HepG2 (cell line): ENCODE results near the gene HLCS. TPM values are rescaled to one million over a fixed set of nuclear protein-coding genes. Genes with fewer than 3 reads are reported as not detected.

Source experiments
- IKZF4 ChIP-seq: sonication (generic); formaldehyde crosslinking; IDR thresholded peaks from 2 replicates; pipeline ENCODE4 v1.5.1; 2020; ENCODE audit warnings: borderline replicate concordance, mild to moderate bottlenecking, low read depth, missing genetic modification reagents; ENCODE audit errors: not compliant biosample characterization
- MBNL3 ChIP-seq: fragments of 250-450 bp; sonication (Bioruptor Pico); conservative IDR thresholded peaks from 2 replicates; pipeline ENCODE4 v1.8.0; 2022; ENCODE audit warnings: mild to moderate bottlenecking, inconsistent platforms
- RBM22 ChIP-seq: fragments of 200-400 bp; formaldehyde crosslinking; optimal IDR thresholded peaks from 2 replicates; pipeline ENCODE3; 2017; ENCODE audit warnings: mild to moderate bottlenecking, low read length, moderate library complexity
- SMC3 ChIP-seq: IDR thresholded peaks from 2 replicates; pipeline ENCODE4 v1.6.1; 2011; ENCODE audit warnings: low read length, improper control_type of control experiment
- ZFP1 ChIP-seq: IDR thresholded peaks from 2 replicates; pipeline ENCODE4 v1.6.1; 2016
- ZNF547 ChIP-seq: sonication (generic); formaldehyde crosslinking; IDR thresholded peaks from 2 replicates; pipeline ENCODE4 v1.5.1; 2020; ENCODE audit warnings: mild to moderate bottlenecking, missing genetic modification reagents
- polyA plus RNA-seq, 8 experiments: library from polyadenylated mRNA; depleted of rRNA in 3 of 8; stranded (reverse) in 7 of 8; unstranded in 1 of 8; fragments of >200 nt; fragmentation: Illumina TruSeq in 4 of 8; extraction: Trizol in 4 of 8; gene quantifications; 2 replicates each; pipeline versions ENCODE4 v1.2.1 to v1.2.3, GENCODE V29; 2011 to 2016; ENCODE audit warnings: low read depth in 4 of 8, missing spikeins in 1 of 8, mixed read lengths in 1 of 8; ENCODE audit not compliant: insufficient read depth in 1 of 8
- total RNA-seq, 5 experiments: library from RNA; depleted of rRNA; stranded (reverse); fragments of >200 nt; fragmentation: Illumina TruSeq; extraction: Trizol; gene quantifications; 2 replicates each; pipeline ENCODE4 v1.2.3, GENCODE V29; 2016; ENCODE audit warnings: low read depth in 1 of 5
- TF ChIP-seq, protein P1 (sequence below): sonication (generic); formaldehyde crosslinking; IDR thresholded peaks from one replicate; pipeline ENCODE4 v1.5.1; 2020; ENCODE audit warnings: mild to moderate bottlenecking, missing genetic modification reagents; ENCODE audit errors: not compliant biosample characterization

Gene HLCS
- total and polyA plus RNA-seq, 2 of the 13 experiments (the other 11 are each of a cell fraction or from before 2014, with no cell fraction given): 7.9 to 12.3 TPM

DNA sequence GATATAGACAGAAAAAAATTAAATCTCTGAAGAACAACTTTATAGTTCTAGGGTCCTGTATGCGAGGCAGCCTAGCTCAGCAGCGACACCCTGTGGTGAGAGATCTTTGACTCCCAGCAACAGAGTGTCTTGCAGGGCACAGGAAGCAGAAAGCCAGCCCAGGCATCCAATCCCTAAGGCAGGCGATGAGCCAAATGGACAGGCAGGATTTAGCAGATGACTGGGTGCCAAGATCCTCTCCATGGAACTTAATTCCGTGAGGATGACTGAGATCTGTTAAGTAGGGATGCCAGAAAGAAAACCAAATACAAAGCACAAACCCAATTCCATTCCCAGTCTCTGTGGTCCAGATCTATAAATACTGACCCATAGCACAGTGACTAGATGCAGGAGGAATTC, 38.8 kb downstream of the HLCS start (continued):
- TF ChIP-seq, protein P1, sequence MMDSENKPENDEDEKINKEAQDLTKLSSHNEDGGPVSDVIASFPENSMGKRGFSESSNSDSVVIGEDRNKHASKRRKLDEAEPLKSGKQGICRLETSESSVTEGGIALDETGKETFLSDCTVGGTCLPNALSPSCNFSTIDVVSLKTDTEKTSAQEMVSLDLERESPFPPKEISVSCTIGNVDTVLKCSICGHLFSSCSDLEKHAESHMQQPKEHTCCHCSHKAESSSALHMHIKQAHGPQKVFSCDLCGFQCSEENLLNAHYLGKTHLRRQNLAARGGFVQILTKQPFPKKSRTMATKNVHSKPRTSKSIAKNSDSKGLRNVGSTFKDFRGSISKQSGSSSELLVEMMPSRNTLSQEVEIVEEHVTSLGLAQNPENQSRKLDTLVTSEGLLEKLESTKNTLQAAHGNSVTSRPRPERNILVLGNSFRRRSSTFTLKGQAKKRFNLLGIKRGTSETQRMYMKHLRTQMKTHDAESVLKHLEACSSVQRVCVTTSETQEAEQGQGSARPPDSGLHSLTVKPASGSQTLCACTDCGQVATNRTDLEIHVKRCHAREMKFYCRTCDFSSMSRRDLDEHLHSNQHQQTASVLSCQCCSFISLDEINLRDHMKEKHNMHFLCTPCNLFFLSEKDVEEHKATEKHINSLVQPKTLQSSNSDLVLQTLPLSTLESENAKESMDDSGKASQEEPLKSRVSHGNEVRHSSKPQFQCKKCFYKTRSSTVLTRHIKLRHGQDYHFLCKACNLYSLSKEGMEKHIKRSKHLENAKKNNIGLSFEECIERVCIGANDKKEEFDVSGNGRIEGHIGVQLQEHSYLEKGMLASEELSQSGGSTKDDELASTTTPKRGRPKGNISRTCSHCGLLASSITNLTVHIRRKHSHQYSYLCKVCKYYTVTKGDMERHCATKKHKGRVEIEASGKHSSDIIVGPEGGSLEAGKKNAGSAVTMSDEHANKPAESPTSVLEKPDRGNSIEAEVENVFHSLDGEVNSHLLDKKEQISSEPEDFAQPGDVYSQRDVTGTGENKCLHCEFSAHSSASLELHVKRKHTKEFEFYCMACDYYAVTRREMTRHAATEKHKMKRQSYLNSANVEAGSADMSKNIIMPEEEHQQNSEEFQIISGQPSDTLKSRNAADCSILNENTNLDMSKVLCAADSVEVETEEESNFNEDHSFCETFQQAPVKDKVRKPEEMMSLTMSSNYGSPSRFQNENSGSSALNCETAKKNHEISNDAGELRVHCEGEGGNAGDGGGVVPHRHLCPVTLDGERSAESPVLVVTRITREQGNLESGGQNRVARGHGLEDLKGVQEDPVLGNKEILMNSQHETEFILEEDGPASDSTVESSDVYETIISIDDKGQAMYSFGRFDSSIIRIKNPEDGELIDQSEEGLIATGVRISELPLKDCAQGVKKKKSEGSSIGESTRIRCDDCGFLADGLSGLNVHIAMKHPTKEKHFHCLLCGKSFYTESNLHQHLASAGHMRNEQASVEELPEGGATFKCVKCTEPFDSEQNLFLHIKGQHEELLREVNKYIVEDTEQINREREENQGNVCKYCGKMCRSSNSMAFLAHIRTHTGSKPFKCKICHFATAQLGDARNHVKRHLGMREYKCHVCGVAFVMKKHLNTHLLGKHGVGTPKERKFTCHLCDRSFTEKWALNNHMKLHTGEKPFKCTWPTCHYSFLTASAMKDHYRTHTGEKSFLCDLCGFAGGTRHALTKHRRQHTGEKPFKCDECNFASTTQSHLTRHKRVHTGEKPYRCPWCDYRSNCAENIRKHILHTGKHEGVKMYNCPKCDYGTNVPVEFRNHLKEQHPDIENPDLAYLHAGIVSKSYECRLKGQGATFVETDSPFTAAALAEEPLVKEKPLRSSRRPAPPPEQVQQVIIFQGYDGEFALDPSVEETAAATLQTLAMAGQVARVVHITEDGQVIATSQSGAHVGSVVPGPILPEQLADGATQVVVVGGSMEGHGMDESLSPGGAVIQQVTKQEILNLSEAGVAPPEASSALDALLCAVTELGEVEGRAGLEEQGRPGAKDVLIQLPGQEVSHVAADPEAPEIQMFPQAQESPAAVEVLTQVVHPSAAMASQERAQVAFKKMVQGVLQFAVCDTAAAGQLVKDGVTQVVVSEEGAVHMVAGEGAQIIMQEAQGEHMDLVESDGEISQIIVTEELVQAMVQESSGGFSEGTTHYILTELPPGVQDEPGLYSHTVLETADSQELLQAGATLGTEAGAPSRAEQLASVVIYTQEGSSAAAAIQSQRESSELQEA (CRISPR knock-in tag): no peak
- no peak for TF ChIP-seq RBM22
- no peak for TF ChIP-seq IKZF4
- TF ChIP-seq ZNF547 (CRISPR knock-in tag): no peak
- no peak for TF ChIP-seq MBNL3 (CRISPR knock-in tag)
- no peak for TF ChIP-seq ZFP1 (CRISPR knock-in tag)
- TF ChIP-seq SMC3: peak; percentile 93
